Upper lobe of right lung (tissue), 1 donor: ENCODE data around the gene ZNF836. TPM values are rescaled to one million over a fixed set of nuclear protein-coding genes. Genes with fewer than 3 reads are reported as not detected.

ENCODE experiments used
- ATAC-seq: fragments of 200-7000 bp; cut with Tn5 transposase; one replicate; pipeline ENCODE4 v1.9.1; 2020; ENCODE audit warnings: mild to moderate bottlenecking, moderate library complexity
- DNase-seq: peaks from one replicate; pipeline ENCODE4 v3.0.0-alpha.2; 2020
- H3K27ac ChIP-seq: fragments of 200-600 bp; one replicate; pipeline ENCODE4 v1.8.0; 2022
- H3K27me3 ChIP-seq: fragments of 200-600 bp; one replicate; pipeline ENCODE4 v1.8.0; 2022; ENCODE audit warnings: mild to moderate bottlenecking
- H3K36me3 ChIP-seq: fragments of 200-600 bp; one replicate; pipeline ENCODE4 v1.8.0; 2022
- H3K4me1 ChIP-seq: fragments of 200-600 bp; one replicate; pipeline ENCODE4 v1.8.0; 2022
- H3K4me3 ChIP-seq: fragments of 200-600 bp; one replicate; pipeline ENCODE4 v1.8.0; 2022; ENCODE audit warnings: mild to moderate bottlenecking
- H3K9me3 ChIP-seq: fragments of 200-600 bp; one replicate; pipeline ENCODE4 v1.8.0; 2022
- intact Hi-C: fragments of 100-400 bp; cut with DNase I; formaldehyde crosslinking; loops from one replicate; pipeline ENCODE4 v1.11.0; 2022
- long read RNA-seq: library from polyadenylated mRNA; unstranded; transcript quantifications from one replicate; pipeline ENCODE4 v2.0.0, GENCODE V29; 2021
- total RNA-seq: library from RNA; stranded (reverse); fragmentation: NEBNext Ultra II Directional; extraction: Animal tissue kit (Norgen Biotek cat#: 25700); gene quantifications from one replicate; pipeline ENCODE4 v1.2.1, GENCODE V29; 2021
- TF ChIP-seq, protein P1 (sequence below): fragments of 200-600 bp; IDR thresholded peaks from one replicate; pipeline ENCODE4 v1.8.0; 2022; ENCODE audit warnings: antibody characterized with exemption
- donor health status: DM: no; HTN: yes; CAD: no; lungs with severe emphysema.

Gene ZNF836
- 20.7 TPM for total RNA-seq
- long read RNA-seq, partial matches to known transcripts = 1 of 2 reads
- long read RNA-seq, other reads (novel, unspliced or antisense) = 1 of 2 reads

DNA sequence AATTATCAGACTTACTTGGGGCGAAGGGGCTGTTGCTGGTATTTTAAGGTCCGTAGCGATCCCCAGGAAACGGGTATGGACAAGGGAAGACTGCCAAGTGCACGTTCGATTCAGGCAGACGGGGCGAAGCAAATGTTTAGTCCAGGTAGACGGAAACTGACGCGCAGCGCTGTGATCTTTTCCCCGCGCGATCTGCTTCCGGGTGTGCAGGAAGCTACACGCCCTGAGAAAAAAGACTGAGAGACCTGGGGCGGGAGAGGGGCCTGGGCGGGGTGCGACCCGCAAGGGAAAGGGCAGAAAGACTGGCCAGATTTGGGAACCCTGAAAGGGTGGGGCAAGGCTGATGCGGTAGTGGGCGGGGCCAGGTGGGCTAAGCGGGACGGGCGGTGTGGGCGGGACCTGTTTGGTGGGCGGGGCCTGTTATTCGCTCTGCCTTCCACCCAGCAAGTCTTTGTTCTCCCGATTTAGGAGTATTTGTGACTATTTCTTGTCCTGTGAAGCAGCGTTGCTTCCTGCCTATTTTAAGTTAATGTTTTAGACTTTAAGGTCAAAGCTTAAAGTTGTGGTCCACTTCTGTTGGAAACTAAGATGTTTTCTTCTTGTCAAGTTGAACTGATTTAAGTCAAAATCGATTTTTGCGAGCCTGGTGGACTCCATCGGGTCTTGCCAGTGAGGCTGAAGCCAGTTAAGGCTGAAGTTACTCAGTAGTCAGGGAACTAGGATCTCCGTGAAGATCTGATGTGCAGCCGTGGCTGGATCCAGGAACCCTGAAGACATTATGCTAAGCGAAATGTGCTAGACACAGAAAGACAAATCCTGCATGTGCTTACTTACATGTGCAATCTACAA, at the start of gene ZNF836:
Gene ZNF836, minus strand, starts transcription at position 301 of the 849 bp plus-strand sequence. CDS start 3,549 bp downstream, outside the sequence.
- Histone ChIP-seq H3K4me1 (peaks cover 10% of the 10 kb centered on the region), H3K9me3 (no peaks in the 10 kb centered on the region), H3K27me3 (no peaks in the 10 kb centered on the region), H3K4me3 (peak within 1 kb of the TSS; percentile 74), H3K27ac (peak within 1 kb of the TSS; percentile 87), H3K36me3 (peaks cover 15% of the 10 kb centered on the region)
- TF ChIP-seq, protein P1, sequence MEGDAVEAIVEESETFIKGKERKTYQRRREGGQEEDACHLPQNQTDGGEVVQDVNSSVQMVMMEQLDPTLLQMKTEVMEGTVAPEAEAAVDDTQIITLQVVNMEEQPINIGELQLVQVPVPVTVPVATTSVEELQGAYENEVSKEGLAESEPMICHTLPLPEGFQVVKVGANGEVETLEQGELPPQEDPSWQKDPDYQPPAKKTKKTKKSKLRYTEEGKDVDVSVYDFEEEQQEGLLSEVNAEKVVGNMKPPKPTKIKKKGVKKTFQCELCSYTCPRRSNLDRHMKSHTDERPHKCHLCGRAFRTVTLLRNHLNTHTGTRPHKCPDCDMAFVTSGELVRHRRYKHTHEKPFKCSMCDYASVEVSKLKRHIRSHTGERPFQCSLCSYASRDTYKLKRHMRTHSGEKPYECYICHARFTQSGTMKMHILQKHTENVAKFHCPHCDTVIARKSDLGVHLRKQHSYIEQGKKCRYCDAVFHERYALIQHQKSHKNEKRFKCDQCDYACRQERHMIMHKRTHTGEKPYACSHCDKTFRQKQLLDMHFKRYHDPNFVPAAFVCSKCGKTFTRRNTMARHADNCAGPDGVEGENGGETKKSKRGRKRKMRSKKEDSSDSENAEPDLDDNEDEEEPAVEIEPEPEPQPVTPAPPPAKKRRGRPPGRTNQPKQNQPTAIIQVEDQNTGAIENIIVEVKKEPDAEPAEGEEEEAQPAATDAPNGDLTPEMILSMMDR = no peak
- intact Hi-C loops = no loop called here
- peak; percentile 96 for DNase-seq
- ATAC-seq = peak; percentile 99

DNA sequence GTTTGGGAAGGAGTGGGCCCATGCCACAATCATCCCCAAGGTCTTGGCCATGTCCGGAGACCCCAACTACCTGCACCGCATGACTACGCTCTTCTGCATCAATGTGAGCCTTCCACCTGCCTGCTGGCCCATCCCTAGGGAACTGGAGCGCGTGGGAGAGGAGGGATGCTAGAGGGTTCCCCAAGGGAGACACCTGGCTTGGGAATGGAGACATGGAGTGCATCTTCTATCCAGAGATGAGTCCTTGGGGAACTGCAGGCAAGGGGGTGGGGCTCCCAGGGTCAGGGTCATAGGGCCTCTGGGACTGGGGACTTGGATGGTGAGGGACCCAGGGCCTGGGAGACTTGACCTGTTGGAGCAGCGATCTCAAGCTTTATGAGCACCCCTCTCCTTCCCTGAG, 49.6 kb upstream of the ZNF836 start:
- H3K4me3 ChIP-seq = no peak overlapping the region
- no peaks in the 10 kb centered on the region for H3K27me3 ChIP-seq
- no peaks in the 10 kb centered on the region for H3K4me1 ChIP-seq
- no peak for DNase-seq
- TF ChIP-seq, protein P1 = no peak
- no peak overlapping the region for H3K27ac ChIP-seq
- ATAC-seq = no peak
- peaks cover 100% of the 10 kb centered on the region for H3K36me3 ChIP-seq
- intact Hi-C loops = no loop called here
- H3K9me3 ChIP-seq = no peaks in the 10 kb centered on the region

DNA sequence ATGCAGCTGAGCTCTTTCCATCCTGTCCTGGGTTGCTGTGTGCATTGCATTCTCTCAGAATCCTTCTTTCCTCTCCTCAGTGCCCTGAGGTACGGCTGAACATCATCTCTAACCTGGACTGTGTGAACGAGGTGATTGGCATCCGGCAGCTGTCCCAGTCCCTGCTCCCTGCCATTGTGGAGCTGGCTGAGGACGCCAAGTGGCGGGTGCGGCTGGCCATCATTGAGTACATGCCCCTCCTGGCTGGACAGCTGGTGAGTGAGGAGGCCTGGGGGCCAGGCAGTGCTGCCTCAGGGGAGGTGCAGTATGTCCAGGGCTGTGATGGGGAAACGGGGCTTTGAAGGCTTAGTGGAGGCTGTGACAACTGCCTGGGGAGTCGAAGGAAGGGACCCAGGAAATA, 48.2 kb upstream of the ZNF836 start:
- Histone ChIP-seq H3K27me3 (no peaks in the 10 kb centered on the region), H3K27ac (no peak overlapping the region), H3K4me1 (no peaks in the 10 kb centered on the region), H3K9me3 (no peaks in the 10 kb centered on the region), H3K36me3 (peaks cover 100% of the 10 kb centered on the region), H3K4me3 (no peak overlapping the region)
- no peak for DNase-seq
- intact Hi-C loops = no loop called here
- ATAC-seq = no peak
- TF ChIP-seq, protein P1 = no peak

DNA sequence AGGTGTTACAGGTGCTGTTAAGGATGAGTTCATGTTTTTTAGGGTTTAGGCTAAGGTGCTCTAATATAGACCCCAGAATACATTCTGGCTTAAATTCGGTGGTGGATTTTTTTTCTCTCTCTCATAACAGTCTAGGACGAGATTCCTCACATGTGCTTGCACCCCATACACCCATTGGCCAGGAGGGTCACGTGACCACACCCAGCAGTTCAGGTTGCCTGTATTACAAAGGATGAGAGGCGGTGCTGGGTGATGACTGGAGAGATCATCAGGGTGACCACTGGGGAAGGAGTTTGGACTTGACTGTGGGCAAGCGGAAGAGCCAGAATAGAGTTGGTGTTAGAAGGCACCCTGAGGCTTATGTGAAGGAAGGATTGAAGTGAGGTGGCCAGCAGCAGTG, 46.2 kb upstream of the ZNF836 start:
- intact Hi-C loops = no loop called here
- no peak overlapping the region for H3K4me3 ChIP-seq
- DNase-seq = no peak

DNA sequence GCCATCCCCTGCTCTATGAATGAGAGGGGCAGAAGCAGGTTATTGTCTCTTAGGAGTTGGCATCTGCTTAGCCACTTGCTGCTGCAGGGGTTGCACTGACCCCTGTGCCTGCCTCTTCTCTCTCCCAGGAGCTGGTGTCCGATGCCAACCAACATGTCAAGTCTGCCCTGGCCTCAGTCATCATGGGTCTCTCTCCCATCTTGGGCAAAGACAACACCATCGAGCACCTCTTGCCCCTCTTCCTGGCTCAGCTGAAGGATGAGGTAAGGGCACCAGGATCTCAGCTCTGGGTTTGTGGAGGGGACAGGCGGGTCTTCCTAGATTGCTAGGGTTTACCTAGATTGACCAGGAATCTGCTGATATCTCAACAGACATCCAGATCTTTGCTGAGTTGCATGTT, 45.0 kb upstream of the ZNF836 start:
- intact Hi-C loops = no loop called here
- no peak for DNase-seq
- peaks cover 100% of the 10 kb centered on the region for H3K36me3 ChIP-seq

More for the DNA sequence above, 46.2 kb upstream of the ZNF836 start:
- H3K27me3 ChIP-seq = no peaks in the 10 kb centered on the region
- no peak overlapping the region for H3K27ac ChIP-seq
- TF ChIP-seq, protein P1 = no peak
- no peak for ATAC-seq
- no peaks in the 10 kb centered on the region for H3K4me1 ChIP-seq
- peaks cover 100% of the 10 kb centered on the region for H3K36me3 ChIP-seq
- no peaks in the 10 kb centered on the region for H3K9me3 ChIP-seq

More for the DNA sequence above, 45.0 kb upstream of the ZNF836 start:
- ATAC-seq = no peak
- H3K27ac ChIP-seq = no peak overlapping the region
- H3K27me3 ChIP-seq = no peaks in the 10 kb centered on the region
- no peaks in the 10 kb centered on the region for H3K9me3 ChIP-seq
- no peaks in the 10 kb centered on the region for H3K4me1 ChIP-seq
- TF ChIP-seq, protein P1 = no peak
- H3K4me3 ChIP-seq = no peak overlapping the region
